Retina (tissue), 1 donor: ENCODE data around the gene TBL1X.
A peak's percentile ranks its signal among the peaks of the same experiment; 100 is the strongest.

Experiments
- DNase-seq: peaks from one replicate; pipeline ENCODE4 v3.0.0-alpha.2; 2016

The TBL1X gene

GRCh38 chrX:9781941-9782340 is 317.1 kb downstream of the TBL1X start:
- no peak for DNase-seq

GRCh38 chrX:9784332-9784731 is 319.5 kb downstream of the TBL1X start:
- DNase-seq = no peak

- DNase-seq = peak; percentile 35
These were observed 320.5 kb downstream of the TBL1X start for GRCh38 chrX:9785254-9785943.

GRCh38 chrX:9785944-9786797 is 321.3 kb downstream of the TBL1X start, which contains the start of gene SHROOM2:
TSS of gene SHROOM2 (plus strand) at chrX:9786429. CDS start at chrX:9786546, 117 bp downstream.
- DNase-seq = peak; percentile 40

- DNase-seq = peak; percentile 38
These were observed 322.2 kb downstream of the TBL1X start for GRCh38 chrX:9786798-9787635.

GRCh38 chrX:9788911-9789310 is 324.1 kb downstream of the TBL1X start:
- no peak for DNase-seq

- no peak for DNase-seq
These were observed 324.7 kb downstream of the TBL1X start for GRCh38 chrX:9789555-9789954.
